Kidney (tissue), 14 donors: ENCODE measurements around the gene MZB1. TPM values are rescaled to one million over a fixed set of nuclear protein-coding genes. Genes with fewer than 3 reads are reported as not detected.

Experiments
- DNase-seq, 5 donors: peaks; one replicate each; pipeline ENCODE4 v3.0.0-alpha.2; 2013 to 2020
- FAIRE-seq: peaks from 2 replicates; lab custom pipeline; 2012; peaks lifted over from hg19 to GRCh38; lab: Jason Lieb, UNC
- H3K27ac ChIP-seq, 2 donors: one replicate each; pipeline ENCODE4 v1.7.0; 2013; ENCODE audit warnings: low read depth in 2 of 2, low read length in 2 of 2, inconsistent platforms in 1 of 2
- H3K27me3 ChIP-seq: one replicate; pipeline ENCODE4 v1.7.1; 2013; ENCODE audit warnings: low read length, inconsistent platforms; ENCODE audit not compliant: control insufficient read depth, insufficient read depth
- H3K36me3 ChIP-seq, 3 donors: one replicate each; pipeline versions ENCODE4 v1.7.0 to v1.7.1; 2013; ENCODE audit warnings: low read length in 3 of 3, control low read depth in 1 of 3, inconsistent platforms in 1 of 3; ENCODE audit not compliant: insufficient read depth in 3 of 3, control insufficient read depth in 2 of 3
- H3K4me1 ChIP-seq, 3 donors: one replicate each; pipeline versions ENCODE4 v1.7.0 to v1.7.1; 2013; ENCODE audit warnings: low read length in 3 of 3, inconsistent platforms in 1 of 3, low read depth in 1 of 3; ENCODE audit not compliant: control insufficient read depth in 2 of 3, insufficient read depth in 2 of 3
- H3K4me3 ChIP-seq, 3 donors: one replicate each; pipeline versions ENCODE4 v1.7.0 to v1.8.1; 2013; ENCODE audit warnings: low read length in 3 of 3, control low read depth in 1 of 3, inconsistent platforms in 1 of 3
- H3K9ac ChIP-seq, 3 donors: one replicate each; pipeline versions ENCODE4 v1.7.0 to v1.7.1; 2013; ENCODE audit warnings: low read length in 3 of 3, control low read depth in 1 of 3, inconsistent platforms in 1 of 3
- H3K9me3 ChIP-seq, 3 donors: one replicate each; pipeline versions ENCODE4 v1.7.0 to v1.7.1; 2013; ENCODE audit warnings: low read length in 3 of 3, control low read depth in 1 of 3, inconsistent platforms in 1 of 3; ENCODE audit not compliant: control insufficient read depth in 2 of 3, insufficient read depth in 1 of 3
- CTCF ChIP-seq: IDR thresholded peaks from 3 replicates; pipeline ENCODE4 v1.5.1; 2012; ENCODE audit warnings: mild to moderate bottlenecking, moderate library complexity, borderline replicate concordance; ENCODE audit not compliant: insufficient read depth; ENCODE audit errors: extremely low read depth
- intact Hi-C: fragments of 100-400 bp; cut with DNase I; formaldehyde crosslinking; loops from one replicate; pipeline ENCODE4 v1.11.1; 2022
- polyA plus RNA-seq: library from polyadenylated mRNA; stranded (reverse); fragments of 350-450 nt; fragmentation: Illumina TruSeq; extraction: RNeasy Lipid Tissue Mini Kit (QIAGEN cat#74804); gene quantifications from one replicate; pipeline ENCODE4 v1.2.3, GENCODE V29; 2014; ENCODE audit warnings: low read depth, low replicate concordance; ENCODE audit not compliant: insufficient read depth
- total RNA-seq: library from RNA; stranded (reverse); fragmentation: NEBNext Ultra II Directional; extraction: Animal tissue kit (Norgen Biotek cat#: 25700); gene quantifications from one replicate; pipeline ENCODE4 v1.2.1, GENCODE V29; 2021
- donor health status: control.
- donor health status: control.
- donor health status: control.
- donor health status: control.
- donor health status: control.
- donor health status: DM: yes; HTN: yes; CAD: no.
- donor health status: Normal renal cell carcinoma (clear cell type).

The MZB1 gene
- total and polyA plus RNA-seq, 2 donors from 2014 or later: 1.2 to 49.6 TPM

- H3K4me1 ChIP-seq: peaks cover 0 to 21% (median 19%) of the 10 kb centered on the region in 3 donors
- peaks cover 0 to 7% (median 0%) of the 10 kb centered on the region in 3 donors for H3K36me3 ChIP-seq
- TF ChIP-seq CTCF: no peak
- intact Hi-C loops: no loop called here
- FAIRE-seq (no peak), DNase-seq (peak in 4 of 5 donors; percentile 72 to 82 (median 72))
- no peaks in the 10 kb centered on the region for H3K9me3 ChIP-seq
- peak within 1 kb of the TSS; percentile 28 to 58 for H3K27ac ChIP-seq
- H3K9ac ChIP-seq: peak within 1 kb of the TSS in 2 of 3 donors; percentile 36 to 71
- H3K27me3 ChIP-seq: no peaks in the 10 kb centered on the region
- H3K4me3 ChIP-seq: peak within 1 kb of the TSS in 2 of 3 donors; percentile 53 to 62
Measured at GRCh38 chr5:139383275-139383992, 6.3 kb downstream of the MZB1 start, which contains the start of gene SLC23A1. SLC23A1 (minus strand) TSS chr5:139383297; CDS start chr5:139383253, 44 bp downstream.

- Histone ChIP-seq H3K4me3 (peak overlapping the region in 2 of 3 donors; percentile 53 to 62), H3K27me3 (no peaks in the 10 kb centered on the region), H3K9me3 (no peaks in the 10 kb centered on the region), H3K36me3 (peaks cover 0 to 9% (median 0%) of the 10 kb centered on the region in 3 donors), H3K9ac (peak overlapping the region in 1 of 3 donors; percentile 71), H3K4me1 (peaks cover 0 to 19% (median 19%) of the 10 kb centered on the region in 3 donors), H3K27ac (peak overlapping the region; percentile 28 to 58)
- no peak for FAIRE-seq
- intact Hi-C loops: no loop called here
- TF ChIP-seq CTCF: no peak
- DNase-seq: peak in 1 of 5 donors; percentile 44
Measured at GRCh38 chr5:139382807-139383206, 6.9 kb downstream of the MZB1 start.

GRCh38 chr5:139381837-139382761, 7.6 kb downstream of the MZB1 start:
- DNase-seq (peak in 1 of 5 donors; percentile 50), FAIRE-seq (no peak)
- TF ChIP-seq CTCF: no peak
- H3K27me3 ChIP-seq: no peaks in the 10 kb centered on the region
- peak overlapping the region in 1 of 3 donors; percentile 71 for H3K9ac ChIP-seq
- H3K9me3 ChIP-seq: no peaks in the 10 kb centered on the region
- H3K4me3 ChIP-seq: peak overlapping the region in 2 of 3 donors; percentile 36 to 62
- H3K36me3 ChIP-seq: peaks cover 0 to 17% (median 0%) of the 10 kb centered on the region in 3 donors
- H3K4me1 ChIP-seq: peaks cover 0 to 19% (median 17%) of the 10 kb centered on the region in 3 donors
- H3K27ac ChIP-seq: peak overlapping the region; percentile 42 to 58
- intact Hi-C loops: no loop called here
